GM12891 (cell line): Measurements from ENCODE around the gene KLHL2.
A peak's percentile ranks its signal among the peaks of the same experiment; 100 is the strongest.

Source experiments
- DNase-seq: peaks from one replicate; pipeline ENCODE4 v3.0.0; 2011; ENCODE audit warnings: low spot score; ENCODE audit not compliant: insufficient read length
- FAIRE-seq: peaks from 2 replicates; lab custom pipeline; 2011; peaks lifted over from hg19 to GRCh38; lab: Jason Lieb, UNC
- PAX5 ChIP-seq: IDR thresholded peaks from 2 replicates; pipeline ENCODE4 v1.6.1; 2011; ENCODE audit warnings: low read length, moderate library complexity, mild to moderate bottlenecking; ENCODE audit not compliant: insufficient read depth, severe bottlenecking
- POLR2A ChIP-seq: IDR thresholded peaks from 2 replicates; pipeline ENCODE4 v1.6.1; 2011; ENCODE audit warnings: low read depth, low read length, control low read depth
- POLR2AphosphoS5 ChIP-seq: IDR thresholded peaks from 2 replicates; pipeline ENCODE4 v1.6.1; 2011; ENCODE audit warnings: low read depth, low read length, control low read depth
- POU2F2 ChIP-seq: IDR thresholded peaks from 2 replicates; pipeline ENCODE4 v1.6.1; 2011; ENCODE audit warnings: low read depth, mild to moderate bottlenecking, control low read depth, low read length, moderate library complexity
- SPI1 ChIP-seq: IDR thresholded peaks from 2 replicates; pipeline ENCODE4 v1.6.1; 2011; ENCODE audit warnings: low read depth, low read length, control low read depth
- TAF1 ChIP-seq: IDR thresholded peaks from 2 replicates; pipeline ENCODE4 v1.6.1; 2011; ENCODE audit warnings: low read depth, low read length, control low read depth

Gene KLHL2

GRCh38 chr4:165288639-165289422 lies 81.5 kb downstream of the KLHL2 start:
- TF ChIP-seq PAX5 (no peak), POLR2AphosphoS5 (no peak)

DNA sequence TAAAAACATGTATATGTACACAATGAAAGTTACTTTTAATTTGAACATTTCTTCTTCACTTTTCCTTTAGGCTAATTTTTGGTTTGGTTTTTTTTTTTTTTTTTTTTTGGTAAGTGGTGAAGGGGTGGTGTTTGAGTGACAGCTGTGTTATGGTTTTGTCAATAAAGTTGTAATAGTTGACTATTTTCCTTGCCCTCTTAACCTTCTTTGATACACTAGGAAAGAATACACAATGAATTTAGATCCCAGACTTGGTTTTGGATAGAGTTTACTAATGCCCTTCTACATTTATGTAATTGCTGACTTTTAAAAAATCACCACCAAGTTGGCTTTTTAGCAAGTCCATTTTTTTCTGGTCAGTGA lies 82.0 kb downstream of the KLHL2 start:
- TF ChIP-seq POLR2AphosphoS5 (no peak), POLR2A (no peak), SPI1 (no peak), POU2F2 (no peak), PAX5 (no peak), TAF1 (no peak)
- FAIRE-seq (no peak), DNase-seq (no peak)

More at GRCh38 chr4:165288639-165289422, 81.5 kb downstream of the KLHL2 start:
- DNase-seq (no peak), FAIRE-seq (no peak)

- DNase-seq (no peak), FAIRE-seq (peak; percentile 31)
- TF ChIP-seq PAX5: no peak
- no peak for TF ChIP-seq SPI1
- TF ChIP-seq POLR2AphosphoS5: no peak
- TF ChIP-seq POLR2A: no peak
- no peak for TF ChIP-seq TAF1
- TF ChIP-seq POU2F2: no peak
These were observed 85.7 kb downstream of the KLHL2 start for GRCh38 chr4:165293061-165293460.

- FAIRE-seq (no peak), DNase-seq (no peak)
- TF ChIP-seq SPI1: no peak
- no peak for TF ChIP-seq POLR2A
- TF ChIP-seq TAF1: no peak
- no peak for TF ChIP-seq POLR2AphosphoS5
These were observed 86.7 kb downstream of the KLHL2 start for GRCh38 chr4:165293927-165294649.

GRCh38 chr4:165294907-165295306 lies 87.5 kb downstream of the KLHL2 start:
- peak; percentile 90 for FAIRE-seq

DNA sequence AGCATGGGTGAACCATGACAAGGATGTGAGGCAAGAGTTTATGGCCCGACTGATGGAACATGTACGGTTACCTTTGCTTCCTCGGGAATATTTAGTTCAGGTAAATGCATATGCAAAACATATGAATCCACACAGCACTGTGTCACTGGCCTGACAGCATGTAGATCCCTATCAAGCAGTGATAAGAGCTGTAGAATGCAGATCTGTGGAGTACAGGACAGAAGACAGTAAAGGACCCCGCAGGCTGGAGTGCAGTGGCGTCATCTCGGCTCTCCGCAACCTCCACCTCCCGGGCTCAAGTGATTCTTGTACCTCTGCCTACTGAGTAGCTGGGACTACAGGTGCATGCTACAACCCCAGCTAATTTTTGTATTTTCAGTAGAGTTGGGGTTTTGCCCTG lies 90.3 kb downstream of the KLHL2 start:
- no peak for DNase-seq
- TF ChIP-seq SPI1 (no peak), PAX5 (no peak), POLR2AphosphoS5 (no peak), POLR2A (no peak), POU2F2 (no peak), TAF1 (no peak)
- FAIRE-seq: peak; percentile 26

More at GRCh38 chr4:165294907-165295306, 87.5 kb downstream of the KLHL2 start:
- TF ChIP-seq PAX5: no peak
- TF ChIP-seq SPI1: peak; percentile 91
- TF ChIP-seq TAF1: no peak
- no peak for TF ChIP-seq POLR2A
- DNase-seq: peak; percentile 5

DNA sequence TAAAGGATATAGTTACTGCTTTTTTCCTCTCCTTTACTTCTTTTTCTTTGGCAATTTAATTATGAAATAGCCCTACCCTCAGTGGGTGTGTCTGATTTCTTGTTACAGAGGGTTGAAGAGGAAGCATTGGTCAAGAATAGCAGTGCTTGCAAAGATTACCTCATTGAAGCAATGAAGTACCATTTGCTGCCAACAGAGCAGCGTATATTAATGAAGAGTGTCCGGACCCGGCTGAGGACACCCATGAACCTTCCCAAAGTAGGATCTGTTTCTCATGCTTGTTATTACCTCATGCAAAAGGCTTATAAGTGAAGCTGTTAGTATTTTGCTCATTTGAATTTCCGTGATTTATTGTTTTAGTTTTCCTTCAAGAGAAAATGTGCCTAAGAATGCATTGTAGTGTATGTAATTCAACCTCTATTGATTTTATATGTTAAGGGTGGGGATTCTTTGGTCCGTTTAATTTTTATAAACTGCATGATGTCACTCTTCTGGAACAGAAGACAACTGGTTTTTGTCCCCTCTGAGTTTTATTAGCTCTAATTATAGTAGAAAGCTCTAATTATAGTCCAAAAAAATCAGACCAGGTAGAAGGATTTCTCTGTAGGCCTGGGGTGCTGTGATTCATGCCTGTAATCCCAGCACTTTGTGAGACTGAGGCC lies 92.2 kb downstream of the KLHL2 start:
- no peak for TF ChIP-seq SPI1
- TF ChIP-seq PAX5: no peak
- no peak for TF ChIP-seq TAF1
- no peak for TF ChIP-seq POU2F2
- no peak for TF ChIP-seq POLR2AphosphoS5
- TF ChIP-seq POLR2A: no peak
- FAIRE-seq (no peak), DNase-seq (no peak)

GRCh38 chr4:165301833-165302232 lies 94.5 kb downstream of the KLHL2 start:
- DNase-seq: peak; percentile 11
- TF ChIP-seq POLR2AphosphoS5: no peak
- FAIRE-seq: peak; percentile 85

DNA sequence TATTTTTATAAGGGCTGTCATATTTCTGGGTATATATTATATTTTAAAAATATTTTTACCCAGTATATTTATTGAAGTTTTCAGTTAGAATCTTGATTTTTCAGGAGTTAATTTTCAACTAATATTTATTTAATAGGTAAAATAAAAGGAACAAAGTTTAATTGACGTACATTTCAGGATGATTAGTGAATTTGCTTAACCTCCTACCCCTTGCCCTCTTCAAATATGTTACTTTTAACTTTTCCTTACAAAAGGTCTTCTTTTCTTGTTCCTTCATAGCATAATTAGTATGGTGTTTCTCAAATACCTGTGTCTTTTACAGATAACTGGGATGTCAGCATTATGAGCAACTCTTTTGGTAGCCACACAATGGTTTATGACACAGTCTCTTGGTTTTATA lies 95.3 kb downstream of the KLHL2 start:
- TF ChIP-seq PAX5: no peak
- TF ChIP-seq POLR2AphosphoS5: no peak
- TF ChIP-seq POLR2A: no peak
- no peak for TF ChIP-seq POU2F2
- DNase-seq: no peak
- FAIRE-seq: no peak

- no peak for TF ChIP-seq POU2F2
- no peak for TF ChIP-seq PAX5
- no peak for TF ChIP-seq SPI1
- no peak for TF ChIP-seq POLR2AphosphoS5
- no peak for TF ChIP-seq POLR2A
- no peak for TF ChIP-seq TAF1
- FAIRE-seq: no peak
- no peak for DNase-seq
These were observed 100.8 kb downstream of the KLHL2 start for GRCh38 chr4:165308166-165308565.
